ENCODE measurements around the gene KRTAP4-7.
"Not testable (repeated sequence)": the region's sequence is repeated elsewhere in the genome, so short reads cannot be mapped to it uniquely, and the experiment has no call there.

KRTAP4-7 gene

DNA sequence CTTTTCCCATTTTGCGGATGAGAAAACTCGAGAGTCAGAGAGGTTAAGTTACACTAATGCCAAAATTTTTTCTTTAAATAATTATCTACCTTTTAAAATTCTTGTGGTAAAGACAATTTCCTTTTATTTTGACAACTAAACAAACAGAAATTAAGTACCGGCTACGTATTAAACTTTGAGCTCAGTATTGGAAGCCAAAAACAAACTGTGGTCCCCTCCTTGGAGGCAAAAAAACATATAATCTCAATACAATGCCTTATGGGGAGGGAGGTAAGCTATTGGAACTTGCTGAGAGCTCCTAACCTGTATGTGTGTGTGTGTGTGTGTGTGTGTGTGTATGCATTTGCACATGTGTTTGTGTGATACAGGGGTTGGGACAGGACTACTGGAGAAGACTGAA is 20.5 kb upstream of the KRTAP4-7 start:
- no peak overlapping the region for H3K4me3 ChIP-seq (ENCODE audit: low read length)
- DNase-seq (ENCODE audit: low read depth, low spot score), result no peak

DNA sequence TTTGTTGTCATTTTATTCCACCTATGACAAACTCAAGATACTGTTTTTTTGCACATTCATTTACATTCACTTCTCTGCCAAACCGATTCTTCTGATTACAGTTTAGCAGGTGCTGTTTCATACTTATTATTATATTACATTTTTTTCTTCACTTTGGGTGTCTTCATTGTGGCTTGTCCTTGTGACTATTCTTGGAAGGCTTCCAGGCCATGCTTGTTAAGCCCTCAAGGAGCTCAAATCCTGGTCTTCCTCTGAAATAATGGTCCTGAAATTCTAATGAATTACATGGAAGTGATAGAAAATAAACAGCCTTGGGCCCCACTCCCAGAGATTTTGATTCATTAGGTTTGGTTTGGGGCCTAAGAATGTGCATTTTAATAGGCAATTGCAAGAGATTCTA is 19.6 kb upstream of the KRTAP4-7 start:
- no peak overlapping the region for H3K4me3 ChIP-seq (ENCODE audit: low read length)
- DNase-seq (ENCODE audit: low read depth, low spot score), result no peak

DNA sequence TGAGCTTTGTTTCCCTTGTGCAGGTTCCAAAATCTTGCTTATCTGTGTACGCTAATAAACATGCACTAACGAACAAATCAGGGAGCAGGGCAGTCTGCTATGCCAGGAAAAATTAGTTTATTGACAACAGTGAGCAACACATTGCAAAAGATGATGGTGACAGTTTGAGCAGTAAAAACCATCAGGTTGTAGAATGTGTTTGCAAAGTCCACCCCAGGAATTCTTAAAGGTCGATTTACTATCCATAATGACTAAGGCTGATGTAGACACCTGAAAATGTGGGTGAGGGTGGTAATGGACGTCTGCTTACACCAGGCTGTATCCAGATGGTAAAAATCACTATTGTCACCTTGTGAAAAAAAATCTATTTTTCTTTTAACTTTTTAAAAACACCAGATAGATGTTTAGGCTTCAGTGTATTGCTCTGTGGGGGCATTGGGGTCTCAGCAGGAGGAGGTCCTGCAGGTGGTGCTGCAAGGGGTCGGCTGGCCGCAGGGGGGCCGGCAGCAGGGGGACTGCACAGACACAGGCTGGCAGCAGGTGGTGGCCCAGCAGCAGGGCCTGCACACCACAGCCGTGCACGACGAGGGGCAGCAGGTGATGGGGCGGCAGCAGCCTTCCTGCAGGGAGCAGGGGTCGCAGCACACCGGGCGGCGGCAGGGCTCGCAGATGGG is 18.8 kb upstream of the KRTAP4-7 start:
- not testable (repeated sequence) for DNase-seq (ENCODE audit: low read depth, low spot score); H3K4me3 ChIP-seq (ENCODE audit: low read length)

DNA sequence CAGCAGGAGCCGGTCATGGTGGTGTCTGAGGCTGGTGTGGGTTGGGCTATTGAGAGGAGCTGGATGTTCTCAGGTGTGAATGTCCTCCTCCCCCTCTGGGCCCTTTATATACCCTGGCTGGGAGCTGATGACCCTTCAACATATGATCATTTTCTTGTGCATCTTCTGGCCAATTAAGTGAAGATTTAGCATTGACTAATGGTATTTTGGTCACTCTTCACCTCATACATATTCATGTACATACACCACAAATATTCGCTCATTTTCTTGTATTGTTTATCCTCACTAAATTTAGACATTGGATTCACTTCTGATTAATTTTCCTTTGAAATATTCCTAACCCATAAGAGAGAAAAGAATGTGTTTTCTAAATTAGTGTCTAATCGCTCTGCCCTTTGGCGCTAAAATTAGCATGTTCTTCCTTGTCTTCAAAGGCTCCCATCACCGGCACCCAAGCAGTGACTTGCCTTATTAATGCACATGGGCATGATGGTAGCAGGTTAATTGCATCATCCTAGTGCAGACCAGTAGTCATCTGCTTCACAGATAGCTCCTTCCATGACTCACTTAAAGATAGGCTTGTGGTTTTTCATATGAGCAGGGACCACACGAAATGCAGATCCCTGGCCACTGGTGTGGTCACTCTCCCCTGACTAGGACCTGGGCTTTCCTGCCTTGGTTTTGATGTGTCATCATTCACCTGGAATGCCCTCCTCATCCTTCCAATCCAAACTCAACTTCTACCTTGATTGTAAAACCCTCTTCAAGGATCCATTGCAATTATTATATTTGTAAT is 17.9 kb upstream of the KRTAP4-7 start, which contains the start of gene KRTAP2-4:
KRTAP2-4 (minus strand) TSS at position 51 of the 796 bp plus-strand sequence; CDS start at position 17, 34 bp downstream.
- DNase-seq (ENCODE audit: low read depth, low spot score), result no peak
- H3K4me3 ChIP-seq (ENCODE audit: low read length), result no peak within 1 kb of the TSS

DNA sequence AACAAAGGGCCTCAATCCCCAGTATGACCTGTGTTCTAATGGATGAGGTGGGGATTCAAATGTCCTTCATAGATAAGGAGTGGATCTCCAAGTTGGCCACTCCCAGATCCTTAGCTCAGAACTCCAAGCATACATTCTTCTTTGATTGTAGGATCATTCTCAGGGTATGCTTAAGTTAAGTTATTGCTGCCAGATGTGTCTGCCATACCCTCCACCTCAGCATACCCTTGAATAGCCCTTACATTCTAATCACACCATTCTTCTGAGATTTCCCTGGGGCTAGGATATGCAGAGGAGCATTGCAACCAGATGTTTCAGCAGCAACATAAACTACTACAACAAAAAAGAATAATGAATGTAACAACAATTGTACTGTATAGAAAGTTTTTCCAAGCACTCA is 16.7 kb upstream of the KRTAP4-7 start:
- H3K4me3 ChIP-seq (ENCODE audit: low read length), result no peak overlapping the region
- DNase-seq (ENCODE audit: low read depth, low spot score), result no peak

DNA sequence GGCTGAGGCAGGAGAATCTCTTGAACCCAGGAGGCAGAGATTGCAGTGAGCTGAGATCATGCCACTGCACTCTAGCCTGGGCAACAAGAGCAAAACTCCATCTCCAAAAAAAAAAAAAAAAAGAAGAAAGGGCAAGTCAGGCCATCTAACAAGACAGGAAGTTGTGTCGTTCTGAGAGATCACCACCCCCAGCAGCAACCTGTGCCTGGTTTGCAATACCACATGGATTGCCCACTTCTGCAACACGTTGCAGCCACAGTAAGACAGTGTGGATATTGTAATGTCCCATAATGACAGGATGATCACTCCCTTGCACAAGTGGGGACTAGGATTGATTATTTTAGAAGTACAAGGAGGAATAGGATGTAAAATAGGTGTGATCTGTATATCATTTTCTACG is 14.9 kb upstream of the KRTAP4-7 start:
- no peak for DNase-seq (ENCODE audit: low read depth, low spot score)
- H3K4me3 ChIP-seq (ENCODE audit: low read length), result no peak overlapping the region

DNA sequence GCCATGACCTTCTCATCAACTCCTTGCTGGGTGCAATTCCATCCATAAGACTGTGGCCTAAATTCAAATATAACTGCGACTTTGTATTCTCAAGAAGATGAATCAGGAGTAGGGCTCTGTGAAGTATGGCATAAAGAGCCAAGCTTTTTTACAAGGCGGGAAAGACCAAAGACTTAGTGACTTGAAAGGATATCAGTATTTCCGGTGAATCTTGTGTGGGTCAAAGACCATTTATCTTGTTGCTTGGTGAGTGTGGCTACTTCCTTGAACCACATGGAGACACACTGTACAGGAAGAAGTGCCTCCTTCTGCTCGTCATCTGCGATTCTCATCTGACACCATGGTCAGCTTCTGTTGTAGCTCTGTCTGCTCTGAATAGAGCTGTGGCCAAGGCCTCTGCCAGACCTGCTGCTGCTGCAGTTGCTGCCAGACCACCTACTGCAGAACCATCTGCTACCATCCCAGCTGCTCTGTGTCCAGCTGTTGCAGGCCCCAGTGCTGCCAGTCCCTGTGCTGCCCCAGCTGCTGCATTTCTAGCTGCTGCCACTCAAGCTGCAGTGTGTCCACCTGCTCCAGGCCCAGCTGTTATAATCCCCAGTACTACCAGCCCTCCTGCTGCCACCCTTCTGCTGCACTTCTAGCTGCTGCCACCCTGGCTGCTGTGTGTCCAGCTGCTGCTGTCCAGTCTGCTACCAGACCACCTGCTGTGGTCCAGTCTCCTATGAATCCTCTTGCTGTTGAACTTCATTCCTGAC is 12.2 kb upstream of the KRTAP4-7 start:
- DNase-seq (ENCODE audit: low read depth, low spot score), result no peak
- H3K4me3 ChIP-seq (ENCODE audit: low read length), result no peak overlapping the region

DNA sequence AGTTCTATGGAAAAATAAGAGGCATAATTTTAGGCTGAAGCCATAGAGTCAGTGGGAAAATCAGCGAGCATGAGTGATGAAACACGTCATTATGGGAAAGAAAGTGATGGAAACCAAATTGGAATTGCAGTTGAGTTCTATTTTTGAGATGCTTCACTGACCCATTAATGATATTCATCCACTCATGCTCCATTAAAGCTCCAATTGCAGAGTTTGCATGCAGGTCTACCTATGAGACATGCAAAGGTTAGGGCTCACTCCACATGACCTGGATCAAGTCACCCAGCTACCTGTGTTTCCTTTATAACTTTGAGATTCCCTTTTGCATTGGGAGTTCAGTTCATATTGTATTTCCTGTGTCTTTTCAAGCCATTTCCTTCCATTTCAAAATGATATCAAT is 10.3 kb upstream of the KRTAP4-7 start:
- no peak overlapping the region for H3K4me3 ChIP-seq (ENCODE audit: low read length)
- DNase-seq (ENCODE audit: low read depth, low spot score), result no peak

DNA sequence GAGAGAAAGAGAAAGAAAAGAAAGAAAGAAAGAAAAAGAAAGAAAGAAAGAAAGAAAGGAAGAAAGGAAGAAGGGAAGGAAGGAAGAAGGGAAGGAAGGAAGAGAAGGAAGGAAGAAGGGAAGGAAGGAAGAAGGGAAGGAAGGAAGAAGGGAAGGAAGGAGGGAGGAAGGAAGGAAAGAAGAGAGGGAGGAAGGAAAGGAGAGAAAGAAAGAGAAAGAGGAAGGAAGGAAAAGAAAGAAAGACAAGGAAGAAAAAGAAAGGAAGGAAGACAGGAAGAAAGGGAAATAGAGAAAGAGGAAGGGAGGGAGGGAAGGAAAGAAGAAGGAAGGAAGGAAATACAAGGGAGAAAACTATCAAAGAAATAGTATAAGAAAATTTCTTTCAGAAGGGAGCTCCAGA is 7.2 kb upstream of the KRTAP4-7 start:
- no peak overlapping the region for H3K4me3 ChIP-seq (ENCODE audit: low read length)
- no peak for DNase-seq (ENCODE audit: low read depth, low spot score)

DNA sequence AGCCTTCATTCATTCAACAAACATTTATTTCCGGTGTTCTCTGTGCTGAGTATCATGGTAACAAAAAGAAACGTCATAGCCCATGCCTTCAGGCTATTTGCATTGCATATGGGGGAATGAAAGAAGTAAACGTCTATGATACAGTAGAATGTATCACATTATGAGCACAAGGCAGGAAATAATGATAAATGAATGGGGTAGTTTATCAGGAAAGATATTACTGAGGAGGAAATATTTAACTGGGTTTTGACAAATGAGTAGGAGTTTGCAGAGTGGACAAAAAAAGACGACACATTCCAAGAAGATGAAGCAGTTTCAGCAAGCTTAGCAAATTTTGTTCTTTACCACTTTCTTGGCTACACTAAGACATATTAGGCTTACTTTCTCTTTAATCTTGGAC is 1.3 kb upstream of the KRTAP4-7 start:
- H3K4me3 ChIP-seq (ENCODE audit: low read length), result no peak overlapping the region
- no peak for DNase-seq (ENCODE audit: low read depth, low spot score)

DNA sequence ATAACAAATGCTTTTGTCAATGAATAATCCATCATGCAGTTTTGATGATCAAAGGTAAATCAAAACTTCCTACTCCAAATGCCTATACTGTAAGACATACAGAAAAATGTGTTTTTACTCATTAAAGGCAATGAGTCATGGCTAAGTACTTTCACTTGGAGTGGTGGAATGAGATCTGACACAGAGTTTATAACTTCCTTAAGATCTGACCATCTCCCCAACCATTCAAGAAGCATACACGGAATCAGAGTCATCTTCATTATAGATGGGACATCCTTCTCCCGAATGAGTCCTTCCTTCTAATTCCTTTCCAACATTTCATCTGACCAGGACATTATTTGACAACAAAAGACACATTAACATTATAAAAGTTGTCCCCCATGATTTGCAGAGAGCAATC is 523 bp upstream of the KRTAP4-7 start:
- DNase-seq (ENCODE audit: low read depth, low spot score); H3K4me3 ChIP-seq (ENCODE audit: low read length): not testable (repeated sequence)

DNA sequence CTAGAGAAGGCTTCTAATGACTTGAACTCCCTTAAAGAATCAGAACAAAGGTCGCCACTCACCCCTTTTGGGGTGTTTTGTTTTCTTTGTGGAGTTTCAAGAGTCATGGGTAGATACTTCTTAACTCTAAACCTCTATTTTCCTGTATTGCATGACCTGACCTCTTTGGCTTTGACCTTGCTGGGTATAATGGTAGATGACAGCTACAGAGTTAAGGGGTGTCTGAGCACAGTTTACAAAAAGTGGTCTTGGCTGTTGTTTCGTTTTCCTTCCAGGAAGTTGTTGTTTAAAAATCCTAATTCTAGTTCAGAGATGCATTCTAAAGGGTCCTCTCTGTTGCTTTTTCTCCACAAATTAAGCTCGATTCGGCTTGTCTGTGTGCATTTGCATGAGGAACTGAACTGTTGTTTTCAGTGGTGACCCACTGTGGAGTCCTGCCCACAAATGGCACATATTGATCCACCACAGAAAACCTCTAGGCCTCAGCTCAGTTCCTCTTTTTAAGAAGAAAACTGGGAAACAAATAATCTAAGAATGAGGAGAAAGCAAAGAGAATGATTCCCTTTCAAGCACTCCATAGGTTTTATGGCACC is 4.9 kb downstream of the KRTAP4-7 start:
- DNase-seq (ENCODE audit: low read depth, low spot score); H3K4me3 ChIP-seq (ENCODE audit: low read length): not testable (repeated sequence)

DNA sequence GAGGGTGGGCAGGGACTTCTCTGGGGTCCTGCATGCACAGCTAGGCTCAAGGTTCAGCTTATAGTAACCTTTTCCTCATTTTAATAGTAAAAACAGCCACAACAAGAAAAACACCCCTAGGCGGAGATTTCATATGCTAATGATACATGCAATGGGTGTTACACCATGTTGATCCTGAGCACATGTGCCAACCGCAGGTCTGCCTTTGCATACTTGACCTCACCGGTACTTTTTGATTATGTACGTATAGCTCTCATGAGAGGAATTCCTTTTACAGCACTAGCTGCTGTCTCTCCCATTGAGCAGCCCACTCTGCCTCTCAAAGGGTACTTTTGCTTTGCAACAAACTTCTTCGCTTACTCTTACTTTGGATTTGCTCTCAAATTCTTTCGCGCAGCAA is 12.1 kb downstream of the KRTAP4-7 start:
- H3K4me3 ChIP-seq (ENCODE audit: low read length), result no peak overlapping the region
- no peak for DNase-seq (ENCODE audit: low read depth, low spot score)

DNA sequence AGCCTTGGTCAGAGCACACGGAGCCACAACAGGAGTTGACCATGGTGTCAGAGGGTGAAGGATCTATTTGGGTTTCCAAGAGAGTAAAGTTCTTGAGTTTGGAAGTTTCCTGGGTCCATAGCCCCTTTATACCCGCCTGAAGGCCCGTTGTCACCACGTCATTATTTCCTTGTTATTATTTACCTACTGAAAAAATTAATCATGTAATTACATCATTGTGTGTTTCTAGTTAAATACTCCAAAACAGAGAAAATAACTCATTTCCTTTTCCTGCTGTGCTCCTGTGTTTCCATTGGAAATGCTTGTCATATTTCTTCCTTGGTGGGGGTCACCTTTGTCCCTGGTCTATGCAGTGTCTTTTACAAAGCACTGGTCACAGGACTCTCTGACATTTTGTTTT is 14.1 kb downstream of the KRTAP4-7 start, which contains the start of gene KRTAP4-8:
KRTAP4-8 (minus strand) TSS at position 101 of the 400 bp plus-strand sequence; CDS start at position 43, 58 bp downstream.
- no peak within 1 kb of the TSS for H3K4me3 ChIP-seq (ENCODE audit: low read length)
- no peak for DNase-seq (ENCODE audit: low read depth, low spot score)

DNA sequence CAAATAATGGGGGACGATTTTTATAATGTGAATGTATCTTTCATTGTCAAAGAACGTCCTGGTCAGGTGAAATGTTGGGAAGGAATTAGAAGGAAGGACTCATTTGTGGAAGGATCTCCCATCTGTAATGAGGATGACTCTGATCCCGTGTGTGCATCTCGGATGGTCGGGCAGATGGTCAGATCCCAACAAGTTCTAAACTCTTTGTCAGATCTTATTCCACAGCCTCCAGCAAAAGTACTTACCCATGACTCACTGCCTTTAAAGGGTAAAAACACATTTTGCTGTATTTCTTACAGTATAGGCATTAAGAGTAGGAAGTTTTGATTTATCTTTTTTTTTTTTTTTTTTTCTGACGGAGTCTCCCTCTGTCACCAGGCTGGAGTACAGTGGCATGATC is 14.5 kb downstream of the KRTAP4-7 start:
- DNase-seq (ENCODE audit: low read depth, low spot score), result no peak
- no peak overlapping the region for H3K4me3 ChIP-seq (ENCODE audit: low read length)

DNA sequence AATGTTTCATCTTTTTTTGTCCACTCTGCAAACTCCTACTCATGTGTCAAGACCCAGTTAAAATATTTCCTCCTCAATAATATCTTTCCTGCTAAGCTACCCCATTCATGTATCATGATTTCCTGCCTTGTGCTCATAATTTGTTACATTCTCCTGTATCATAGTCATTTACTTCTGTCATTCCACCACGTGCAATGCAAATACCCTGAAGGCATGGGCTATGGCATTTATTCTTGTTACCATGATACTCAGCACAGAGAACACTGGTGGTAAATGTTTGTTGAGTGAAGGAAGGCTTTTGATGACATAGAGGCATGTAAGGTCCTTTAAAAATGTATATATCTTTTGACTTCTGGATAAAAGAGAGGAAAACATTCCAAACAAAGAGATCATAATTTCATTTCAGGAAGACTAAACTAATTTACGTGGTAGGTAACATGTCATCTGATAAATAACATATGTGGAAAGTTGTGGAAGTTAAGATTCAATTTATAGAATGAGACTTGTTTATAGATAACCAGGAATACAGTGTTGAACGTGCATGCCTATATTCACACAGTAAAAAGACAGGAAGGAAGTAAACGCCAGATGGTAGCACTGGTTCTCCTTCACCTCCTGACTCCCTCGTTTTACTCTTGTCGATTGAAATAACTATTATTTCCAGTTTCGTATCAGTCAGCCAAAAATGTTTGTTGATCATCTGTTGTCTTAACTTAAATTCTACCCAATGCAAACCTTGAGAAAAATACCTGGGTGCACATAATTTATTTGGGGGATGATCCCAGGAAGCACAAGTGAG is 15.9 kb downstream of the KRTAP4-7 start:
- not testable (repeated sequence) for DNase-seq (ENCODE audit: low read depth, low spot score); H3K4me3 ChIP-seq (ENCODE audit: low read length)

DNA sequence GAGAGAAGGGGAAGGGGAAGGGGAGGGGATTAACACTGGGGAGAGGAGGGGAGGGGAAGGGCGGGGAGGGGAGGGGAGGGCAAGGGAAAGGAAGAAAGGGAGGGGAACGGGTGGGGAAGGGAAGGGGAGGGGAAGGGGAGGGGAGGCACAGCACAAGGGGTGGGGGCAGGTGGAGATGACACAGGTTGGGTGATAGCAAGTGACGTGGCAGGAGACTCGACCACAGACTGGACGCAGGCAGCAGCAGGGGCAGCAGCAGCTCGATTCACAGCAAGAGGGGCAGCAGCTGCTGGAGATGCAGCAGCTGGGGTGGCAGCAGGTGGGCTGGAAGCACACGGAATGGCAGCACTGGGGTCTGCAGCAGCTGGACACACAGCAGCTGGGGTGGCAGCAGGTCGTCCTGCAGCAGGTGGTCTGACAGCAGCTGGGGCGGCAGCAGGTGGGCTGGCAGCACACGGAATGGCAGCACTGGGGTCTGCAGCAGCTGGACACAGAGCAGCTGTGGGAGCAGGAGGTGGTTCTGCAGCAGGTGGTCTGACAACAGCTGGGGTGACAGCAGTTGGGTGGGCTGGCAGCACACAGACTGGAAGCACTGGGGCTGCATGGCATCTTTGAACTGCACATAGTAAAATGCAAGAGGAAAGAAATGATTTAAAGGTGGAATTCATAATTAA is 17.8 kb downstream of the KRTAP4-7 start, which contains the start of gene KRTAP4-16:
KRTAP4-16 (minus strand) TSS at position 624 of the 674 bp plus-strand sequence; CDS start at position 624, 0 bp downstream.
- DNase-seq (ENCODE audit: low read depth, low spot score), result no peak
- H3K4me3 ChIP-seq (ENCODE audit: low read length), result no peak within 1 kb of the TSS

DNA sequence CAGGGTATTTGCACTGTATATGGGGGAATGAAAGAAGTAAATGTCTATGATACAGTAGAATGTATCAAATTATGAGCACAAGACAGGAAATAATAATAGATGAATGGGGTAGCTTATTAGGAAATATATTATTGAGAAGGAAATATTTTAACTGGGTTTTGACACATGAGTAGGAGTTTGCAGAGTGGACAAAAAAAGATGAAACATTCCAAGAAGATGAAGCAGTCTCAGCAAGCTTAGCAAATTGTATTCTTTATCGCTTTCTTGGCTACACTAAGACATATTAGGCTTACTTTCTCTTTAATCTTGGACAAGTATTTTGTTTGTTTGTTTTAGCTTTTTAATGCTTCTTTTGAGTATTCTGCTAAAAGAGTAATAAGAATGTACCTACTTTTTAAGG is 19.9 kb downstream of the KRTAP4-7 start:
- no peak overlapping the region for H3K4me3 ChIP-seq (ENCODE audit: low read length)
- DNase-seq (ENCODE audit: low read depth, low spot score), result no peak
